MCF 10A (cell line): ENCODE results near the gene ORC3. TPM values are rescaled to one million over a fixed set of nuclear protein-coding genes. Genes with fewer than 3 reads are reported as not detected.
"Not testable (repeated sequence)": the region's sequence is repeated elsewhere in the genome, so short reads cannot be mapped to it uniquely, and the experiment has no call there.

Source experiments
- BruUV-seq: library from RNA; stranded (reverse); fragments of 400-500 nt; replicated peaks from 2 replicates; lab custom pipeline; 2021; lab: Mats Ljungman, UMichigan
- CTCF ChIA-PET: fragments of 300-600 bp; sonication (Branson Sonifier 250); formaldehyde crosslinking; extraction: SDS; loops from one replicate; lab custom pipeline; 2021; ENCODE audit warnings: antibody characterized with exemption, inconsistent platforms; lab: Yijun Ruan, JAX
- POLR2A ChIA-PET: fragments of 300-600, 350-650 bp; sonication (Branson Sonifier 250); formaldehyde crosslinking; extraction: SDS; loops from one replicate; lab custom pipeline; 2020; ENCODE audit warnings: antibody characterized with exemption, inconsistent platforms; lab: Yijun Ruan, JAX
- DNase-seq: peaks from one replicate; pipeline ENCODE4 v3.0.0-alpha.2; 2018; ENCODE audit not compliant: unreplicated experiment
- H3K27ac Mint-ChIP-seq: one replicate; pipeline ENCODE4 v1.8.0; 2022; ENCODE audit warnings: mild to moderate bottlenecking, low read depth, mixed read lengths; ENCODE audit not compliant: unreplicated experiment
- H3K27me3 Mint-ChIP-seq: one replicate; pipeline ENCODE4 v1.8.0; 2022; ENCODE audit warnings: mixed read lengths; ENCODE audit not compliant: insufficient read depth, unreplicated experiment
- H3K36me3 Mint-ChIP-seq: one replicate; pipeline ENCODE4 v1.8.0; 2022; ENCODE audit warnings: mild to moderate bottlenecking, moderate library complexity, mixed read lengths; ENCODE audit not compliant: insufficient read depth, unreplicated experiment
- H3K4me1 Mint-ChIP-seq: one replicate; pipeline ENCODE4 v1.8.0; 2022; ENCODE audit warnings: mixed read lengths; ENCODE audit not compliant: insufficient read depth, unreplicated experiment
- H3K4me3 Mint-ChIP-seq: one replicate; pipeline ENCODE4 v1.8.0; 2022; ENCODE audit warnings: mild to moderate bottlenecking, moderate library complexity, mixed read lengths; ENCODE audit not compliant: unreplicated experiment
- H3K9me3 Mint-ChIP-seq: one replicate; pipeline ENCODE4 v1.8.0; 2022; ENCODE audit warnings: mixed read lengths; ENCODE audit not compliant: unreplicated experiment
- CTCF ChIP-seq: fragments of 200-600 bp; IDR thresholded peaks from one replicate; pipeline ENCODE4 v1.8.0; 2022; ENCODE audit warnings: antibody characterized with exemption, mild to moderate bottlenecking; ENCODE audit not compliant: unreplicated experiment
- intact Hi-C: fragments of 100-400 bp; cut with micrococcal nuclease; formaldehyde crosslinking; loops from 2 replicates; pipeline ENCODE4 v1.14.1; 2022
- total RNA-seq: library from RNA; stranded (reverse); gene quantifications from 2 replicates; pipeline ENCODE4 v1.2.3, GENCODE V29; 2022

The ORC3 gene
- total RNA-seq, 1 experiment from 2014 or later = 21.1 TPM

- POLR2A ChIA-PET = no interaction called here
- no peak for DNase-seq
- H3K36me3 Mint-ChIP-seq = peaks cover 48% of the 10 kb centered on the region
- no peak overlapping the region for H3K4me3 Mint-ChIP-seq
- H3K4me1 Mint-ChIP-seq = no peaks in the 10 kb centered on the region
- TF ChIP-seq CTCF = no peak
- intact Hi-C loops = no loop called here
- CTCF ChIA-PET = no interaction called here
- no peaks in the 10 kb centered on the region for H3K27me3 Mint-ChIP-seq
- H3K27ac Mint-ChIP-seq = no peak overlapping the region
- no peaks in the 10 kb centered on the region for H3K9me3 Mint-ChIP-seq
- no TSS peak for BruUV-seq
These were observed 18.9 kb downstream of the ORC3 start for GRCh38 chr6:87608802-87609201.

GRCh38 chr6:87613018-87613417 is 23.1 kb downstream of the ORC3 start:
- H3K27ac Mint-ChIP-seq, H3K4me1 Mint-ChIP-seq, DNase-seq, H3K9me3 Mint-ChIP-seq, H3K27me3 Mint-ChIP-seq, BruUV-seq, H3K4me3 Mint-ChIP-seq, POLR2A ChIA-PET, intact Hi-C loops: not testable (repeated sequence)
- CTCF ChIA-PET = interaction anchor here (0.6 kb wide), 1 partner anchor 218 kb away, joined by 3 read pairs; no protein-coding TSS in a partner anchor
- peaks cover 58% of the 10 kb centered on the region for H3K36me3 Mint-ChIP-seq

- Mint-ChIP-seq H3K27ac (no peak overlapping the region), H3K4me1 (no peaks in the 10 kb centered on the region), H3K9me3 (no peaks in the 10 kb centered on the region), H3K36me3 (peaks cover 44% of the 10 kb centered on the region), H3K4me3 (no peak overlapping the region), H3K27me3 (no peaks in the 10 kb centered on the region)
- no TSS peak for BruUV-seq
- ChIA-PET CTCF (interaction anchor here (0.6 kb wide), 1 partner anchor 32 kb away, joined by 3 read pairs; no protein-coding TSS in a partner anchor), POLR2A (interaction anchor here (0.9 to 2.2 kb wide), 2 partner anchors 19 to 85 kb away, joined by 3 to 4 read pairs; no protein-coding TSS in a partner anchor)
- intact Hi-C loops = no loop called here
- no peak for TF ChIP-seq CTCF
- no peak for DNase-seq
These were observed 27.5 kb downstream of the ORC3 start for GRCh38 chr6:87617405-87617804.

GRCh38 chr6:87618531-87618930 is 28.6 kb downstream of the ORC3 start:
- CTCF ChIA-PET = no interaction called here
- BruUV-seq = no TSS peak
- no peak for TF ChIP-seq CTCF
- no peak for DNase-seq
- H3K4me3 Mint-ChIP-seq = no peak overlapping the region
- intact Hi-C loops = no loop called here
- no peaks in the 10 kb centered on the region for H3K4me1 Mint-ChIP-seq
- peaks cover 35% of the 10 kb centered on the region for H3K36me3 Mint-ChIP-seq
- POLR2A ChIA-PET = no interaction called here
- no peaks in the 10 kb centered on the region for H3K27me3 Mint-ChIP-seq
- H3K9me3 Mint-ChIP-seq = no peaks in the 10 kb centered on the region
- no peak overlapping the region for H3K27ac Mint-ChIP-seq

GRCh38 chr6:87623248-87623647 is 33.3 kb downstream of the ORC3 start:
- H3K27ac Mint-ChIP-seq = no peak overlapping the region
- POLR2A ChIA-PET = no interaction called here
- peaks cover 12% of the 10 kb centered on the region for H3K36me3 Mint-ChIP-seq
- CTCF ChIA-PET = no interaction called here
- DNase-seq = no peak
- H3K27me3 Mint-ChIP-seq = no peaks in the 10 kb centered on the region
- H3K4me1 Mint-ChIP-seq = no peaks in the 10 kb centered on the region
- no peak overlapping the region for H3K4me3 Mint-ChIP-seq
- intact Hi-C loops = no loop called here
- no peak for TF ChIP-seq CTCF
- H3K9me3 Mint-ChIP-seq = no peaks in the 10 kb centered on the region
- no TSS peak for BruUV-seq
